ENCODE data around the gene ELF2.

DNA sequence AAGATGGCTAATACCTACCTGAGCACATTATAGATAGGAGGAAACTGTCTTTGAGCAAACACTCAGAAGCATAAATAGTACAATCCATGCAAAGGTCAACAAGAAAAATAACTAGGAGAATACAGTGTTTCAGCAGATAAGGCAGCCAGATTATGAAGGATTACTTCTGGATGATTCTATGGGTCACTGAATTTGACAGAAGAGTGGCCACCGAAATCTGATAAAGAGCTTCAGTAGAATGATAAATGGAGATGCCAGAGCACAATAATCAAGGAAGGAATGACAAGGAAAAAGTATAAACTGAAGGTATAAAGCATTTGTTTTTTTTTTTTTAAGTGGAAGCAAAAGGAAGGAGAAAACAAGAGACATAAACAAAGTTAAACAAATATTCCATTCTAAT is 58.7 kb downstream of the ELF2 start:
- TF ChIP-seq EZH2 (IDR thresholded peaks at IDR 0.05; ENCODE audit: borderline replicate concordance, insufficient read depth, low read depth, low read length, poor library complexity, severe bottlenecking), result no peak
- TF ChIP-seq, protein P1, sequence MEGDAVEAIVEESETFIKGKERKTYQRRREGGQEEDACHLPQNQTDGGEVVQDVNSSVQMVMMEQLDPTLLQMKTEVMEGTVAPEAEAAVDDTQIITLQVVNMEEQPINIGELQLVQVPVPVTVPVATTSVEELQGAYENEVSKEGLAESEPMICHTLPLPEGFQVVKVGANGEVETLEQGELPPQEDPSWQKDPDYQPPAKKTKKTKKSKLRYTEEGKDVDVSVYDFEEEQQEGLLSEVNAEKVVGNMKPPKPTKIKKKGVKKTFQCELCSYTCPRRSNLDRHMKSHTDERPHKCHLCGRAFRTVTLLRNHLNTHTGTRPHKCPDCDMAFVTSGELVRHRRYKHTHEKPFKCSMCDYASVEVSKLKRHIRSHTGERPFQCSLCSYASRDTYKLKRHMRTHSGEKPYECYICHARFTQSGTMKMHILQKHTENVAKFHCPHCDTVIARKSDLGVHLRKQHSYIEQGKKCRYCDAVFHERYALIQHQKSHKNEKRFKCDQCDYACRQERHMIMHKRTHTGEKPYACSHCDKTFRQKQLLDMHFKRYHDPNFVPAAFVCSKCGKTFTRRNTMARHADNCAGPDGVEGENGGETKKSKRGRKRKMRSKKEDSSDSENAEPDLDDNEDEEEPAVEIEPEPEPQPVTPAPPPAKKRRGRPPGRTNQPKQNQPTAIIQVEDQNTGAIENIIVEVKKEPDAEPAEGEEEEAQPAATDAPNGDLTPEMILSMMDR (IDR thresholded peaks at IDR 0.05), result no peak
